HG03521 (cell line): ENCODE data around the gene TIMM23.

Source experiments
- ATAC-seq: cut with Tn5 transposase; IDR thresholded peaks from one replicate; pipeline ENCODE4 v1.9.1; 2021; ENCODE audit warnings: mild to moderate bottlenecking, moderate library complexity; ENCODE audit not compliant: unreplicated experiment

TIMM23 gene

GRCh38 chr10:46052057-46052790, 79.9 kb downstream of the TIMM23 start:
- no peak for ATAC-seq

DNA sequence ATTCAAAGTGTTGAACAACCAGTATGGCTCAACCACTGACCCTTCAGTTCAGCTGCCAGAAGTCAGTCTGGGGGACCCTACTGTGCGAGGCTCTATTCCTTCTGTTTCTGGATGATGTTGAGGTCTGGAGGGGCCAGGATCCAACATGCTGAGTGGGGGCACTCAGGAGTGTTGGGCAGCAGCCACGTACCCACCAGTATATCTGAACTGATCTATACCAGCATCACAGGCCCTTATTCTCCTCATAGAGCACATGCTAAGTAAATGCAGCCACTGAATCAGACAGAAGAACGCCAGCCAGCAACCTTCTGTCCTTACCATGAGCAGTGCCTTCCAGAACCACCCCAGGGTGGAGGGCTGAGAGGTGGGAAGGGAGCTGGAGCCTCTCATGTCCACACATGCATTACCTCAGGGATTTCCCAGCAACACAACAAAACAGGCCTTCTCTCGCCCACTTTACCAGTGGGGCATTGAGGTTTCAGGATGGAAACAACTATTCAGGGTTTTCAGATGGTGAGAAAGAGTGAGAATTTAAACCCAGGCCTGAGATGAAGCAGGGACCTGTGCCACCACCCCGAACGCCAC, 80.6 kb downstream of the TIMM23 start:
- no peak for ATAC-seq
